ENCODE measurements around the gene SORL1.
A peak's percentile ranks its signal among the peaks of the same experiment; 100 is the strongest.
"Not testable (repeated sequence)": the region's sequence is repeated elsewhere in the genome, so short reads cannot be mapped to it uniquely, and the experiment has no call there.

Gene SORL1

GRCh38 chr11:121451986-121452608 is at the start of gene SORL1:
Gene SORL1, plus strand, starts transcription at chr11:121452314. Its CDS starts 18 bp downstream, at chr11:121452332.
- DNase-seq (ENCODE audit: low read depth, low spot score): peak; percentile 56

- DNase-seq (ENCODE audit: low read depth, low spot score): no peak
Measured at GRCh38 chr11:121405646-121406045, 46.5 kb upstream of the SORL1 start.

GRCh38 chr11:121406291-121406690 is 45.8 kb upstream of the SORL1 start:
- DNase-seq (ENCODE audit: low read depth, low spot score): peak; percentile 99

GRCh38 chr11:121408830-121409229 is 43.3 kb upstream of the SORL1 start:
- no peak for DNase-seq (ENCODE audit: low read depth, low spot score)

GRCh38 chr11:121410041-121410440 is 42.1 kb upstream of the SORL1 start:
- not testable (repeated sequence) for DNase-seq (ENCODE audit: low read depth, low spot score)

- DNase-seq (ENCODE audit: low read depth, low spot score): not testable (repeated sequence)
Measured at GRCh38 chr11:121411330-121411729, 40.8 kb upstream of the SORL1 start.

GRCh38 chr11:121412000-121412587 is 40.0 kb upstream of the SORL1 start:
- no peak for DNase-seq (ENCODE audit: low read depth, low spot score)

GRCh38 chr11:121412711-121413415 is 39.3 kb upstream of the SORL1 start:
- no peak for DNase-seq (ENCODE audit: low read depth, low spot score)

- DNase-seq (ENCODE audit: low read depth, low spot score): no peak
Measured at GRCh38 chr11:121414141-121414913, 37.8 kb upstream of the SORL1 start.

GRCh38 chr11:121415856-121416255 is 36.3 kb upstream of the SORL1 start:
- DNase-seq (ENCODE audit: low read depth, low spot score): no peak

- DNase-seq (ENCODE audit: low read depth, low spot score): no peak
Measured at GRCh38 chr11:121417055-121417551, 35.0 kb upstream of the SORL1 start.

- DNase-seq (ENCODE audit: low read depth, low spot score): no peak
Measured at GRCh38 chr11:121417607-121418006, 34.5 kb upstream of the SORL1 start.

- DNase-seq (ENCODE audit: low read depth, low spot score): no peak
Measured at GRCh38 chr11:121418625-121419114, 33.4 kb upstream of the SORL1 start.

- DNase-seq (ENCODE audit: low read depth, low spot score): no peak
Measured at GRCh38 chr11:121419836-121420235, 32.3 kb upstream of the SORL1 start.

GRCh38 chr11:121420398-121420797 is 31.7 kb upstream of the SORL1 start:
- no peak for DNase-seq (ENCODE audit: low read depth, low spot score)

- DNase-seq (ENCODE audit: low read depth, low spot score): no peak
Measured at GRCh38 chr11:121421149-121421901, 30.8 kb upstream of the SORL1 start.

GRCh38 chr11:121422675-121423074 is 29.4 kb upstream of the SORL1 start:
- DNase-seq (ENCODE audit: low read depth, low spot score): no peak

GRCh38 chr11:121425828-121426227 is 26.3 kb upstream of the SORL1 start:
- DNase-seq (ENCODE audit: low read depth, low spot score): no peak

GRCh38 chr11:121426476-121427399 is 25.4 kb upstream of the SORL1 start:
- DNase-seq (ENCODE audit: low read depth, low spot score): no peak

GRCh38 chr11:121427400-121427744 is 24.7 kb upstream of the SORL1 start:
- DNase-seq (ENCODE audit: low read depth, low spot score): no peak
